ENCODE results near the gene STAB1. TPM values are rescaled to one million over a fixed set of nuclear protein-coding genes. Genes with fewer than 3 reads are reported as not detected.

STAB1 gene
- polyA plus RNA-seq, 2 of the 4 experiments (the other 2 are of a cell fraction): not detected

GRCh38 chr3:52563984-52564383 is 68.8 kb downstream of the STAB1 start:
- FAIRE-seq: no peak
- no peaks in the 10 kb centered on the region for H3K4me1 ChIP-seq
- CTCF ChIA-PET: interaction anchor here (1.5 kb wide), 1 partner anchor 93 kb away, joined by 3 read pairs; no protein-coding TSS in a partner anchor
- H3K4me3 ChIP-seq: no peak overlapping the region
- POLR2A ChIA-PET: no interaction called here
- DNase-seq (ENCODE audit: low read depth in 1 of 2, low spot score in 1 of 2): no peak
- 96% methylated on average over 2 of the region's 2 CpGs for WGBS (ENCODE audit: missing lambda C conversion rate)
- no peak overlapping the region for H3K4me2 ChIP-seq
- ATAC-seq: no peak
- H3K27ac ChIP-seq: no peak overlapping the region
- TF ChIP-seq NPAS2 (CRISPR knock-in tag; IDR thresholded peaks at IDR 0.05; ENCODE audit: borderline replicate concordance): no peak
- no peak for TF ChIP-seq ATOH8 (CRISPR knock-in tag; IDR thresholded peaks at IDR 0.05; ENCODE audit: low read depth)
- no peak for TF ChIP-seq HOXB5 (CRISPR knock-in tag; IDR thresholded peaks at IDR 0.05)
- no peak for TF ChIP-seq CBX2 (IDR thresholded peaks at IDR 0.05; ENCODE audit: borderline replicate concordance, low read depth)
- TF ChIP-seq ELK1 (IDR thresholded peaks at IDR 0.05; ENCODE audit: low read depth, low read length): no peak
- TF ChIP-seq GATA3 (IDR thresholded peaks at IDR 0.05; ENCODE audit: borderline replicate concordance): no peak
- TF ChIP-seq ZNF302 (CRISPR knock-in tag; IDR thresholded peaks at IDR 0.05): no peak
- TF ChIP-seq MAFK (IDR thresholded peaks at IDR 0.05; ENCODE audit: partially characterized antibody): no peak
- TF ChIP-seq FOSB (CRISPR knock-in tag; IDR thresholded peaks at IDR 0.05): no peak
- TF ChIP-seq FOSL2 (IDR thresholded peaks at IDR 0.05): no peak
- TF ChIP-seq FOSL2 (CRISPR knock-in tag; IDR thresholded peaks at IDR 0.05): no peak
- TF ChIP-seq HOXB13 (CRISPR knock-in tag; IDR thresholded peaks at IDR 0.05; ENCODE audit: low read depth): no peak
- TF ChIP-seq CBX8 (IDR thresholded peaks at IDR 0.05): no peak
- H3K9me3 ChIP-seq: no peaks in the 10 kb centered on the region

- FAIRE-seq (no peak), DNase-seq (ENCODE audit: low read depth in 1 of 2, low spot score in 1 of 2) (no peak), ATAC-seq (no peak)
- 85% methylated on average over 2 of the region's 2 CpGs for WGBS (ENCODE audit: missing lambda C conversion rate)
- ChIA-PET CTCF (interaction anchor here (0.6 kb wide), 2 partner anchors 232 to 411 kb away, joined by 4 to 5 read pairs; no protein-coding TSS in a partner anchor), POLR2A (no interaction called here)
- Histone ChIP-seq H3K27ac (no peak overlapping the region), H3K4me2 (no peak overlapping the region), H3K4me1 (no peaks in the 10 kb centered on the region), H3K4me3 (no peak overlapping the region), H3K9me3 (no peaks in the 10 kb centered on the region)
- TF ChIP-seq NPAS2 (CRISPR knock-in tag; IDR thresholded peaks at IDR 0.05; ENCODE audit: borderline replicate concordance) (no peak), E2F6 (IDR thresholded peaks at IDR 0.05; ENCODE audit: borderline replicate concordance, low read depth) (no peak), ELK1 (IDR thresholded peaks at IDR 0.05; ENCODE audit: low read depth, low read length) (no peak), CHD2 (IDR thresholded peaks at IDR 0.05; ENCODE audit: low read length, partially characterized antibody) (no peak), NFE2L2 (conservative IDR thresholded peaks at IDR 0.05; ENCODE audit: low read length) (no peak), POLR2AphosphoS2 (conservative IDR thresholded peaks at IDR 0.05; ENCODE audit: low read length) (no peak)
- TF ChIP-seq, protein P1, sequence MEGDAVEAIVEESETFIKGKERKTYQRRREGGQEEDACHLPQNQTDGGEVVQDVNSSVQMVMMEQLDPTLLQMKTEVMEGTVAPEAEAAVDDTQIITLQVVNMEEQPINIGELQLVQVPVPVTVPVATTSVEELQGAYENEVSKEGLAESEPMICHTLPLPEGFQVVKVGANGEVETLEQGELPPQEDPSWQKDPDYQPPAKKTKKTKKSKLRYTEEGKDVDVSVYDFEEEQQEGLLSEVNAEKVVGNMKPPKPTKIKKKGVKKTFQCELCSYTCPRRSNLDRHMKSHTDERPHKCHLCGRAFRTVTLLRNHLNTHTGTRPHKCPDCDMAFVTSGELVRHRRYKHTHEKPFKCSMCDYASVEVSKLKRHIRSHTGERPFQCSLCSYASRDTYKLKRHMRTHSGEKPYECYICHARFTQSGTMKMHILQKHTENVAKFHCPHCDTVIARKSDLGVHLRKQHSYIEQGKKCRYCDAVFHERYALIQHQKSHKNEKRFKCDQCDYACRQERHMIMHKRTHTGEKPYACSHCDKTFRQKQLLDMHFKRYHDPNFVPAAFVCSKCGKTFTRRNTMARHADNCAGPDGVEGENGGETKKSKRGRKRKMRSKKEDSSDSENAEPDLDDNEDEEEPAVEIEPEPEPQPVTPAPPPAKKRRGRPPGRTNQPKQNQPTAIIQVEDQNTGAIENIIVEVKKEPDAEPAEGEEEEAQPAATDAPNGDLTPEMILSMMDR (IDR thresholded peaks at IDR 0.05): no peak
- TF ChIP-seq, protein P2, sequence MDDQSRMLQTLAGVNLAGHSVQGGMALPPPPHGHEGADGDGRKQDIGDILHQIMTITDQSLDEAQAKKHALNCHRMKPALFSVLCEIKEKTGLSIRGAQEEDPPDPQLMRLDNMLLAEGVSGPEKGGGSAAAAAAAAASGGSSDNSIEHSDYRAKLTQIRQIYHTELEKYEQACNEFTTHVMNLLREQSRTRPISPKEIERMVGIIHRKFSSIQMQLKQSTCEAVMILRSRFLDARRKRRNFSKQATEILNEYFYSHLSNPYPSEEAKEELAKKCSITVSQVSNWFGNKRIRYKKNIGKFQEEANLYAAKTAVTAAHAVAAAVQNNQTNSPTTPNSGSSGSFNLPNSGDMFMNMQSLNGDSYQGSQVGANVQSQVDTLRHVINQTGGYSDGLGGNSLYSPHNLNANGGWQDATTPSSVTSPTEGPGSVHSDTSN (IDR thresholded peaks at IDR 0.05): no peak
Observed at GRCh38 chr3:52568069-52568468, 72.9 kb downstream of the STAB1 start.
